HEK293 (cell line): ENCODE results near the gene ICE2.

Experiments used
- CTCF ChIA-PET: fragments of 350-600 bp; formaldehyde crosslinking; extraction: SDS; loops from one replicate; lab custom pipeline; 2021; ENCODE audit warnings: antibody characterized with exemption; lab: Yijun Ruan, JAX
- POLR2A ChIA-PET: fragments of 300-600 bp; formaldehyde crosslinking; extraction: SDS; loops from one replicate; lab custom pipeline; 2020; ENCODE audit warnings: antibody characterized with exemption, inconsistent platforms; lab: Yijun Ruan, JAX
- H3K27ac ChIP-seq: fragments of 200-500 bp; sonication (Bioruptor generic); 2 replicates; pipeline ENCODE4 v1.5.1; 2014; ENCODE audit warnings: low read depth, low read length, control low read depth, inconsistent platforms; ENCODE audit errors: extremely low read depth
- H3K36me3 ChIP-seq, 2 experiments: fragments of 200-500 bp in 1 of 2; sonication (Bioruptor generic) in 1 of 2; 1 replicate in 1 of 2; 2 replicates in 1 of 2; pipeline ENCODE4 v1.5.1; 2014 to 2017; ENCODE audit warnings: inconsistent platforms in 2 of 2, low read length in 2 of 2; ENCODE audit not compliant: control insufficient read depth in 2 of 2, insufficient read depth in 1 of 2
- H3K4me1 ChIP-seq: fragments of 200-500 bp; sonication (Bioruptor generic); 2 replicates; pipeline ENCODE4 v1.5.1; 2014; ENCODE audit warnings: mild to moderate bottlenecking, low read length, inconsistent platforms; ENCODE audit not compliant: control insufficient read depth, insufficient read depth
- H3K4me3 ChIP-seq: 2 replicates; pipeline ENCODE4 v1.5.1; 2011; ENCODE audit warnings: low read depth, mild to moderate bottlenecking, control low read depth, low read length, moderate library complexity
- H3K9me3 ChIP-seq: fragments of 200-500 bp; sonication (Bioruptor generic); 2 replicates; pipeline ENCODE4 v1.5.1; 2014; ENCODE audit warnings: low read depth, low read length, inconsistent platforms; ENCODE audit not compliant: control insufficient read depth, insufficient read depth
- BCL6B ChIP-seq: fragments of 450-650 bp; formaldehyde crosslinking; IDR thresholded peaks from 2 replicates; pipeline ENCODE4 v1.5.1; 2017; ENCODE audit warnings: missing biosample characterization, missing genetic modification characterization
- GLI2 ChIP-seq: fragments of 450-650 bp; formaldehyde crosslinking; IDR thresholded peaks from 2 replicates; pipeline ENCODE4; 2017; ENCODE audit warnings: missing biosample characterization, missing genetic modification characterization, low read depth, borderline replicate concordance
- GLI4 ChIP-seq: fragments of 450-650 bp; formaldehyde crosslinking; IDR thresholded peaks from 2 replicates; pipeline ENCODE4 v1.5.1; 2016; ENCODE audit warnings: missing biosample characterization, missing genetic modification characterization
- GLIS2 ChIP-seq: fragments of 450-650 bp; formaldehyde crosslinking; IDR thresholded peaks from 2 replicates; pipeline ENCODE4 v1.5.1; 2016; ENCODE audit warnings: missing biosample characterization, missing genetic modification characterization
- HIC1 ChIP-seq: fragments of 450-650 bp; formaldehyde crosslinking; IDR thresholded peaks from 2 replicates; pipeline ENCODE4 v1.5.1; 2016; ENCODE audit warnings: missing biosample characterization, missing genetic modification characterization
- KLF7 ChIP-seq: fragments of 450-650 bp; formaldehyde crosslinking; IDR thresholded peaks from 2 replicates; pipeline ENCODE4 v1.5.1; 2016; ENCODE audit warnings: missing biosample characterization, missing genetic modification characterization, borderline replicate concordance
- PRDM6 ChIP-seq: fragments of 450-650 bp; formaldehyde crosslinking; IDR thresholded peaks from 2 replicates; pipeline ENCODE4 v1.5.1; 2017; ENCODE audit warnings: missing biosample characterization, missing genetic modification characterization
- RBAK ChIP-seq: fragments of 450-650 bp; formaldehyde crosslinking; IDR thresholded peaks from 2 replicates; pipeline ENCODE4 v1.5.1; 2016; ENCODE audit warnings: missing biosample characterization, missing genetic modification characterization
- REPIN1 ChIP-seq: fragments of 450-650 bp; formaldehyde crosslinking; IDR thresholded peaks from 2 replicates; pipeline ENCODE4 v1.5.1; 2017; ENCODE audit warnings: missing biosample characterization, missing genetic modification characterization, low read depth
- SP7 ChIP-seq: fragments of 450-650 bp; formaldehyde crosslinking; IDR thresholded peaks from 2 replicates; pipeline ENCODE4 v1.5.1; 2016; ENCODE audit warnings: missing biosample characterization, missing genetic modification characterization
- YY1 ChIP-seq: fragments of 450-650 bp; formaldehyde crosslinking; IDR thresholded peaks from 2 replicates; pipeline ENCODE4 v1.5.1; 2018; ENCODE audit warnings: missing biosample characterization, missing genetic modification characterization
- ZBTB21 ChIP-seq: fragments of 450-650 bp; formaldehyde crosslinking; IDR thresholded peaks from 2 replicates; pipeline ENCODE4 v1.5.1; 2017; ENCODE audit warnings: missing biosample characterization, missing genetic modification characterization
- ZBTB26 ChIP-seq: fragments of 450-650 bp; formaldehyde crosslinking; optimal IDR thresholded peaks from 2 replicates; pipeline ENCODE3; 2016; ENCODE audit warnings: missing biosample characterization, mild to moderate bottlenecking, missing genetic modification characterization
- ZBTB7A ChIP-seq: fragments of 450-650 bp; formaldehyde crosslinking; IDR thresholded peaks from 2 replicates; pipeline ENCODE4 v1.5.1; 2016; ENCODE audit warnings: low read depth, missing biosample characterization, missing genetic modification characterization
- ZNF121 ChIP-seq: fragments of 450-650 bp; formaldehyde crosslinking; IDR thresholded peaks from 2 replicates; pipeline ENCODE4 v1.5.1; 2016; ENCODE audit warnings: missing biosample characterization, missing genetic modification characterization
- ZNF146 ChIP-seq: fragments of 450-650 bp; formaldehyde crosslinking; IDR thresholded peaks from 2 replicates; pipeline ENCODE4 v1.5.1; 2016; ENCODE audit warnings: missing biosample characterization, missing genetic modification characterization
- ZNF184 ChIP-seq: fragments of 450-650 bp; IDR thresholded peaks from 2 replicates; pipeline ENCODE4 v1.5.1; 2018; ENCODE audit warnings: missing biosample characterization, mild to moderate bottlenecking, missing genetic modification characterization
- ZNF19 ChIP-seq: fragments of 450-650 bp; formaldehyde crosslinking; IDR thresholded peaks from 2 replicates; pipeline ENCODE4; 2016; ENCODE audit warnings: missing biosample characterization, missing genetic modification characterization, low read depth
- ZNF354C ChIP-seq: fragments of 450-650 bp; formaldehyde crosslinking; IDR thresholded peaks from 2 replicates; pipeline ENCODE4 v1.5.1; 2016; ENCODE audit warnings: missing biosample characterization, missing genetic modification characterization, low read depth, borderline replicate concordance
- ZNF423 ChIP-seq: fragments of 450-650 bp; formaldehyde crosslinking; IDR thresholded peaks from 2 replicates; pipeline ENCODE4 v1.5.1; 2016; ENCODE audit warnings: missing biosample characterization, missing genetic modification characterization
- ZNF521 ChIP-seq: fragments of 450-650 bp; formaldehyde crosslinking; IDR thresholded peaks from 2 replicates; pipeline ENCODE4 v1.5.1; 2017; ENCODE audit warnings: missing biosample characterization, mild to moderate bottlenecking, missing genetic modification characterization
- ZNF530 ChIP-seq: fragments of 450-650 bp; formaldehyde crosslinking; IDR thresholded peaks from 2 replicates; pipeline ENCODE4 v1.5.1; 2016; ENCODE audit warnings: low read depth, missing biosample characterization, missing genetic modification characterization
- ZNF561 ChIP-seq: fragments of 450-650 bp; IDR thresholded peaks from 2 replicates; pipeline ENCODE4 v1.5.1; 2018; ENCODE audit warnings: missing biosample characterization, missing genetic modification characterization, borderline replicate concordance
- ZNF610 ChIP-seq: fragments of 450-650 bp; formaldehyde crosslinking; IDR thresholded peaks from 2 replicates; pipeline ENCODE4 v1.5.1; 2016; ENCODE audit warnings: missing biosample characterization, missing genetic modification characterization, borderline replicate concordance
- ZNF624 ChIP-seq: fragments of 450-650 bp; formaldehyde crosslinking; IDR thresholded peaks from 2 replicates; pipeline ENCODE4 v1.5.1; 2017; ENCODE audit warnings: missing biosample characterization, missing genetic modification characterization
- ZNF626 ChIP-seq: fragments of 450-650 bp; sonication (Bioruptor Pico); formaldehyde crosslinking; IDR thresholded peaks from 2 replicates; pipeline ENCODE4 v1.5.1; 2018; ENCODE audit warnings: missing biosample characterization, missing genetic modification characterization, inconsistent platforms
- ZNF629 ChIP-seq: fragments of 450-650 bp; formaldehyde crosslinking; IDR thresholded peaks from 2 replicates; pipeline ENCODE4 v1.5.1; 2017; ENCODE audit warnings: missing biosample characterization, missing genetic modification characterization
- ZNF837 ChIP-seq: fragments of 450-650 bp; formaldehyde crosslinking; IDR thresholded peaks from 2 replicates; pipeline ENCODE4 v1.5.1; 2016; ENCODE audit warnings: missing biosample characterization, missing genetic modification characterization

ICE2 gene

GRCh38 chr15:60507596-60508424 is 28.9 kb upstream of the ICE2 start (continued):
- no peak for TF ChIP-seq ZNF561 (tag by site-specific recombination)

- no peak for TF ChIP-seq ZNF354C (tag by site-specific recombination)
- TF ChIP-seq ZBTB26 (tag by site-specific recombination): no peak
- TF ChIP-seq ZNF521: no peak
- TF ChIP-seq ZBTB21: no peak
- no peak for TF ChIP-seq HIC1 (tag by site-specific recombination)
- no peak for TF ChIP-seq ZNF423 (tag by site-specific recombination)
- no peak for TF ChIP-seq ZNF184 (tag by site-specific recombination)
- no peak for TF ChIP-seq ZNF530 (tag by site-specific recombination)
- TF ChIP-seq REPIN1 (tag by site-specific recombination): no peak
- no peak for TF ChIP-seq ZNF121 (tag by site-specific recombination)
- no peak for TF ChIP-seq SP7
- no peak for TF ChIP-seq ZNF19 (tag by site-specific recombination)
- TF ChIP-seq, all 188 proteins: peak for 0
- ChIA-PET POLR2A (no interaction called here), CTCF (interaction anchor here (1.3 to 1.8 kb wide), 2 partner anchors 11 to 138 kb away, joined by 4 read pairs; no protein-coding TSS in a partner anchor)
- Histone ChIP-seq H3K4me3 (no peak overlapping the region), H3K4me1 (no peaks in the 10 kb centered on the region), H3K27ac (no peak overlapping the region), H3K36me3 (peaks cover 6 to 33% of the 10 kb centered on the region in 2 experiments; a peak in 2 of 3 replicates), H3K9me3 (no peaks in the 10 kb centered on the region)
Observed at GRCh38 chr15:60496853-60497252, 17.9 kb upstream of the ICE2 start.

- no peak overlapping the region for H3K27ac ChIP-seq
- H3K4me1 ChIP-seq: no peaks in the 10 kb centered on the region
- no peak overlapping the region for H3K4me3 ChIP-seq
- H3K36me3 ChIP-seq: peaks cover under 1 to 15% of the 10 kb centered on the region in 2 experiments; a peak in 2 of 3 replicates
- TF ChIP-seq GLI4 (tag by site-specific recombination) (no peak), RBAK (no peak), ZNF837 (tag by site-specific recombination) (no peak), ZNF624 (no peak), YY1 (tag by site-specific recombination) (no peak), ZNF610 (tag by site-specific recombination) (no peak), ZBTB7A (tag by site-specific recombination) (no peak), GLI2 (tag by site-specific recombination) (no peak), ZNF629 (no peak), ZNF146 (tag by site-specific recombination) (no peak), BCL6B (tag by site-specific recombination) (no peak), GLIS2 (no peak), KLF7 (no peak), PRDM6 (no peak), ZNF626 (tag by site-specific recombination) (no peak)
- ChIA-PET POLR2A (no interaction called here), CTCF (no interaction called here)
- H3K9me3 ChIP-seq: no peaks in the 10 kb centered on the region
Observed at GRCh38 chr15:60494108-60494507, 15.2 kb upstream of the ICE2 start.
